Neuron (in vitro differentiated cells): Measurements from ENCODE around the gene CCDC187.

Experiments used
- H2AFZ ChIP-seq: one replicate; pipeline ENCODE4 v1.6.1; 2013; ENCODE audit warnings: low read depth, mild to moderate bottlenecking, inconsistent platforms, low read length, moderate library complexity
- H3K27me3 ChIP-seq: one replicate; pipeline ENCODE4 v1.6.1; 2013; ENCODE audit warnings: low read length; ENCODE audit not compliant: insufficient read depth
- H3K36me3 ChIP-seq: one replicate; pipeline ENCODE4 v1.6.1; 2013; ENCODE audit warnings: low read length; ENCODE audit not compliant: insufficient read depth
- H3K4me1 ChIP-seq: one replicate; pipeline ENCODE4 v1.6.1; 2013; ENCODE audit warnings: low read length; ENCODE audit not compliant: insufficient read depth
- H3K4me3 ChIP-seq: 2 replicates; pipeline ENCODE4 v1.5.1; 2013; ENCODE audit warnings: mild to moderate bottlenecking, low read length, moderate library complexity
- H3K9me3 ChIP-seq: one replicate; pipeline ENCODE4 v1.6.1; 2013; ENCODE audit warnings: low read length

CCDC187 gene

GRCh38 chr9:136204838-136205706 is 98.8 kb downstream of the CCDC187 start, which contains the start of gene LHX3:
Gene LHX3, minus strand, starts transcription at chr9:136205128. Its CDS starts 116 bp downstream, at chr9:136205012.
- no peaks in the 10 kb centered on the region for H3K9me3 ChIP-seq
- H2AFZ ChIP-seq: no peak within 1 kb of the TSS
- no peak within 1 kb of the TSS for H3K4me3 ChIP-seq
- peaks cover 54% of the 10 kb centered on the region for H3K27me3 ChIP-seq
- peaks cover 11% of the 10 kb centered on the region for H3K4me1 ChIP-seq
- H3K36me3 ChIP-seq: peaks cover 12% of the 10 kb centered on the region

- Histone ChIP-seq H3K4me3 (no peak overlapping the region), H3K9me3 (no peaks in the 10 kb centered on the region), H2AFZ (no peak overlapping the region), H3K27me3 (peaks cover 62% of the 10 kb centered on the region), H3K4me1 (peaks cover 11% of the 10 kb centered on the region), H3K36me3 (peaks cover 8% of the 10 kb centered on the region)
These were observed 99.6 kb downstream of the CCDC187 start for GRCh38 chr9:136204145-136204805.

GRCh38 chr9:136203408-136204144 is 100.3 kb downstream of the CCDC187 start:
- Histone ChIP-seq H3K9me3 (no peaks in the 10 kb centered on the region), H2AFZ (no peak overlapping the region), H3K36me3 (peaks cover 4% of the 10 kb centered on the region), H3K27me3 (peaks cover 66% of the 10 kb centered on the region), H3K4me1 (peaks cover 11% of the 10 kb centered on the region), H3K4me3 (peak overlapping the region; percentile 8)

GRCh38 chr9:136202454-136203407 is 101.2 kb downstream of the CCDC187 start:
- Histone ChIP-seq H3K4me3 (peak overlapping the region; percentile 8), H3K36me3 (no peaks in the 10 kb centered on the region), H2AFZ (no peak overlapping the region), H3K4me1 (peaks cover 15% of the 10 kb centered on the region), H3K27me3 (peaks cover 74% of the 10 kb centered on the region), H3K9me3 (no peaks in the 10 kb centered on the region)

- no peak overlapping the region for H3K4me3 ChIP-seq
- H3K36me3 ChIP-seq: no peaks in the 10 kb centered on the region
- H3K4me1 ChIP-seq: peaks cover 15% of the 10 kb centered on the region
- no peak overlapping the region for H2AFZ ChIP-seq
- H3K9me3 ChIP-seq: no peaks in the 10 kb centered on the region
- peaks cover 82% of the 10 kb centered on the region for H3K27me3 ChIP-seq
These were observed 102.1 kb downstream of the CCDC187 start for GRCh38 chr9:136201609-136202453.

GRCh38 chr9:136201174-136201573 is 102.7 kb downstream of the CCDC187 start:
- Histone ChIP-seq H3K4me1 (peaks cover 15% of the 10 kb centered on the region), H3K27me3 (peaks cover 89% of the 10 kb centered on the region), H3K36me3 (no peaks in the 10 kb centered on the region), H3K4me3 (no peak overlapping the region), H2AFZ (no peak overlapping the region), H3K9me3 (no peaks in the 10 kb centered on the region)

GRCh38 chr9:136200424-136200823 is 103.5 kb downstream of the CCDC187 start:
- Histone ChIP-seq H3K9me3 (no peaks in the 10 kb centered on the region), H3K36me3 (no peaks in the 10 kb centered on the region), H3K27me3 (peaks cover 92% of the 10 kb centered on the region), H3K4me1 (peaks cover 15% of the 10 kb centered on the region), H2AFZ (no peak overlapping the region), H3K4me3 (no peak overlapping the region)
